SHP77 treated with DMSO at 0.1 percent for 48 hours (cell line): ENCODE data around the gene LRRN3.

Experiments used
- DNase-seq: peaks from one replicate; lab custom pipeline; 2025; lab: John Stamatoyannopoulos, UW

The LRRN3 gene

GRCh38 chr7:111105269-111105668 is 14.3 kb downstream of the LRRN3 start:
- no peak for DNase-seq

GRCh38 chr7:111107579-111107978 is 16.7 kb downstream of the LRRN3 start:
- DNase-seq, result no peak

GRCh38 chr7:111108000-111108399 is 17.1 kb downstream of the LRRN3 start:
- DNase-seq, result no peak

- no peak for DNase-seq
These were observed 17.6 kb downstream of the LRRN3 start for GRCh38 chr7:111108496-111108895.

- no peak for DNase-seq
These were observed 21.5 kb downstream of the LRRN3 start for GRCh38 chr7:111112439-111112838.

GRCh38 chr7:111113263-111114017 is 22.5 kb downstream of the LRRN3 start:
- DNase-seq, result no peak

- DNase-seq, result no peak
These were observed 25.0 kb downstream of the LRRN3 start for GRCh38 chr7:111115966-111116365.

GRCh38 chr7:111126987-111127386 is 36.1 kb downstream of the LRRN3 start:
- DNase-seq, result no peak

GRCh38 chr7:111129435-111129834 is 38.5 kb downstream of the LRRN3 start:
- no peak for DNase-seq

GRCh38 chr7:111132833-111133232 is 41.9 kb downstream of the LRRN3 start:
- no peak for DNase-seq

GRCh38 chr7:111137296-111138192 is 46.6 kb downstream of the LRRN3 start:
- DNase-seq, result no peak

- no peak for DNase-seq
These were observed 47.3 kb downstream of the LRRN3 start for GRCh38 chr7:111138193-111138569.

- DNase-seq, result no peak
These were observed 47.7 kb downstream of the LRRN3 start for GRCh38 chr7:111138586-111138985.

- DNase-seq, result no peak
These were observed 49.4 kb downstream of the LRRN3 start for GRCh38 chr7:111140091-111140865.

- DNase-seq, result no peak
These were observed 54.5 kb downstream of the LRRN3 start for GRCh38 chr7:111145472-111145871.

GRCh38 chr7:111146136-111146535 is 55.2 kb downstream of the LRRN3 start:
- no peak for DNase-seq

- DNase-seq, result no peak
These were observed 57.0 kb downstream of the LRRN3 start for GRCh38 chr7:111147708-111148533.

GRCh38 chr7:111150709-111151108 is 59.8 kb downstream of the LRRN3 start:
- DNase-seq, result no peak

GRCh38 chr7:111159426-111159825 is 68.5 kb downstream of the LRRN3 start:
- no peak for DNase-seq

GRCh38 chr7:111160297-111160696 is 69.4 kb downstream of the LRRN3 start:
- DNase-seq, result no peak

- DNase-seq, result no peak
These were observed 71.8 kb downstream of the LRRN3 start for GRCh38 chr7:111162692-111163091.

- no peak for DNase-seq
These were observed 73.5 kb downstream of the LRRN3 start for GRCh38 chr7:111164442-111164841.
